Measurements from ENCODE around the gene C1QTNF9. TPM values are rescaled to one million over a fixed set of nuclear protein-coding genes. Genes with fewer than 3 reads are reported as not detected.
A peak's percentile ranks its signal among the peaks of the same experiment; 100 is the strongest.

C1QTNF9 gene
- total and polyA plus RNA-seq, 9 of the 15 experiments (the other 6 are each of a cell fraction or from before 2014, with no cell fraction given) = not detected

DNA sequence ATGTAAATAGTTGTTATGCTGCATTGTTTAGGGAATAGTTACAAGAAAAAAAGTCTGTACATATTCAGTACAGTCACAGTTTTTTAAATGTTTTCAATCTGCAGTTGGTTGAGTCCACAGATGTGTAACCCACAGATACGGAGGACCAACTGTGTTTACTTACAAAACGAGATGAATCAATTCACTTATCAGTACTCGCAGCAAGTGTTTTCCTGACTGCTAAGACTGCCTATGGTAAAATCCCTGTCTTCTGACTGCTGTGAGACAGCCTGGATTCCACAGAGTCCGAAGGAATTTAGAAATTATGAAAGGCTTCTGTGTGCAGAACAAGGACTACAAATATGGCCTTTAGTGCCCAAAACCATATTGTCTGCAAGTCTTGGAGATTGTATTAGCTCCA, 45.7 kb upstream of the C1QTNF9 start:
- BruUV-seq (replicated peaks) = no TSS peak
- ChIA-PET CTCF (ENCODE audit: low intra/inter-chr PET ratio) (no interaction called here), POLR2A (no interaction called here)
- intact Hi-C loops (cut with micrococcal nuclease) = no loop called here
- H3K4me3 ChIP-seq = no peak overlapping the region
- H3K4me2 ChIP-seq (ENCODE audit: insufficient read depth, low read length) = no peak overlapping the region
- DNase-seq (ENCODE audit: extremely low read depth in 1 of 4, low spot score in 3 of 4) (no peak), ATAC-seq (no peak), FAIRE-seq (no peak)
- H3K27me3 ChIP-seq (ENCODE audit: control insufficient read depth in 2 of 2, insufficient read depth in 2 of 2, low read length in 2 of 2) = peaks cover 0 to 18% of the 10 kb centered on the region in 2 experiments; a peak in 1 of 5 replicates
- no peak overlapping the region for H2AFZ ChIP-seq (ENCODE audit: low read depth, low read length)
- TF ChIP-seq KDM1A (IDR thresholded peaks at IDR 0.05) = peak in 1 of 2 experiments; percentile 22; a peak in 1 of 4 replicates
- TF ChIP-seq U2AF1 (optimal IDR thresholded peaks at IDR 0.05; ENCODE audit: low read depth, low read length) = no peak
- TF ChIP-seq ADNP (tag; IDR thresholded peaks at IDR 0.05) = no peak
- TF ChIP-seq ETV5 (CRISPR knock-in tag; IDR thresholded peaks at IDR 0.05; ENCODE audit: low read depth) = no peak
- no peak for TF ChIP-seq TARDBP (IDR thresholded peaks at IDR 0.05)
- no peak for TF ChIP-seq PCBP2 (IDR thresholded peaks at IDR 0.05; ENCODE audit: low read depth, low read length, poor library complexity, severe bottlenecking)
- TF ChIP-seq ZNF121 (CRISPR knock-in tag; conservative IDR thresholded peaks at IDR 0.05) = no peak
- TF ChIP-seq, protein P1, sequence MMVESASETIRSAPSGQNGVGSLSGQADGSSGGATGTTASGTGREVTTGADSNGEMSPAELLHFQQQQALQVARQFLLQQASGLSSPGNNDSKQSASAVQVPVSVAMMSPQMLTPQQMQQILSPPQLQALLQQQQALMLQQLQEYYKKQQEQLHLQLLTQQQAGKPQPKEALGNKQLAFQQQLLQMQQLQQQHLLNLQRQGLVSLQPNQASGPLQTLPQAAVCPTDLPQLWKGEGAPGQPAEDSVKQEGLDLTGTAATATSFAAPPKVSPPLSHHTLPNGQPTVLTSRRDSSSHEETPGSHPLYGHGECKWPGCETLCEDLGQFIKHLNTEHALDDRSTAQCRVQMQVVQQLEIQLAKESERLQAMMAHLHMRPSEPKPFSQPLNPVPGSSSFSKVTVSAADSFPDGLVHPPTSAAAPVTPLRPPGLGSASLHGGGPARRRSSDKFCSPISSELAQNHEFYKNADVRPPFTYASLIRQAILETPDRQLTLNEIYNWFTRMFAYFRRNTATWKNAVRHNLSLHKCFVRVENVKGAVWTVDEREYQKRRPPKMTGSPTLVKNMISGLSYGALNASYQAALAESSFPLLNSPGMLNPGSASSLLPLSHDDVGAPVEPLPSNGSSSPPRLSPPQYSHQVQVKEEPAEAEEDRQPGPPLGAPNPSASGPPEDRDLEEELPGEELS (CRISPR knock-in tag; IDR thresholded peaks at IDR 0.05; ENCODE audit: borderline replicate concordance) = no peak
- peak; percentile 26; the same call in 1 of the 2 replicates for TF ChIP-seq CBFA2T3 (IDR thresholded peaks at IDR 0.05)
- no peaks in the 10 kb centered on the region for H3K79me2 ChIP-seq (ENCODE audit: control insufficient read depth, insufficient read depth, low read length)
- H3K9me3 ChIP-seq (replicated peaks; ENCODE audit: control insufficient read depth, insufficient read depth, low read depth, low read length) = no peaks in the 10 kb centered on the region
- 0% methylated on average over 4 of the region's 4 CpGs for WGBS (ENCODE audit: insufficient coverage, low coverage, missing lambda C conversion rate)
- H3K9ac ChIP-seq (ENCODE audit: insufficient read depth in 1 of 2, low read depth in 2 of 2, low read length in 2 of 2) = no peak overlapping the region
- no peaks in the 10 kb centered on the region for H3K9me1 ChIP-seq (ENCODE audit: control insufficient read depth, insufficient read depth, low read length)
- H4K20me1 ChIP-seq (replicated peaks; ENCODE audit: control insufficient read depth, insufficient read depth, low read length) = no peaks in the 10 kb centered on the region
- in situ Hi-C loops (cut with MboI) = no loop called here
- no peak overlapping the region for H3K27ac ChIP-seq (ENCODE audit: extremely low read depth, low read depth, low read length)
- H3K4me1 ChIP-seq (replicated peaks in 1 of 2; ENCODE audit: control insufficient read depth in 2 of 2, insufficient read depth in 2 of 2, low read length in 2 of 2) = no peaks in the 10 kb centered on the region
- no peaks in the 10 kb centered on the region for H3K36me3 ChIP-seq (ENCODE audit: control insufficient read depth, insufficient read depth, low read length)
